Stimulated activated CD8-positive, alpha-beta memory T cell treated with anti-CD3 and anti-CD28 coated beads, Interleukin-4, amount 100 ng/mL, for 1 hour (primary cell): ENCODE measurements around the gene TGFB2.

Experiments
- DNase-seq, 2 donors: peaks; one replicate each; pipeline ENCODE4 v3.0.0-alpha.2; 2020; ENCODE audit warnings: low read depth in 2 of 2, low spot score in 1 of 2

Gene TGFB2

DNA sequence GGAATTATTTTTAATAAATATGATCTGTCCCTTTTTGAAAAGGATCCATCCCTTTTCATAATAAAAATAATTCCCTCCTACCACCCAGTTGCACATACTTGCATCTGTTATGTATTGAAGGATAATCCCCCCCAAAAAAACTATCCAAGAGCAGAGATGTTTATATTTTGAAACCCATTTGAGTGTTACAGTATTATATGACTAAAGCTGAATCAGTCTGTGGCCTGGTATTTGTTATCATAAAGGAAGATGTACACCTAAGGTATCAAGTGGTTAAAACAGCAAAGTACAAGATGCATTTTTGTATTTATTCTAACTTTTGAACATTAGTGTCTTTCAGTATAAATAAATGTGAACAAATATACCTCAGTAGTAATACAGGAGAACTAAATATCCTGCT is 12.7 kb upstream of the TGFB2 start:
- DNase-seq = no peak

DNA sequence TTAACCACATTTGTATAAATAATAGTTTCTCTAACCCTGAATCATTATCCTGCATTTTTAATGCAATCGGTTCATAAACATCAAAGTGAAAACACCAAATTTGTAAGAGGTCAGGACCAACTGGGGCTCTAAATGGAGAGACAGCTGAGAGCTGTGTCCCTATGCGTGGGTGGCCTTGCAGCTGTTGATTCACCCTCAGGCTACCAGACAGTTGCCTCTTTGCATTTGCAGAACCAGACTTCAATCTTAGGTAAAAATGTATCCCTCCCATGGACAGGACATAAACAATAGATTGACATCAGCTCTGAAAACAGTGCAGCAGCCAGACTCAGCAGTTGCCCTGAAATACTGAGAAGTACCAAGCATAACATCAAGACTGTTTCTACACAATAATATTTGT is 8.8 kb upstream of the TGFB2 start:
- no peak for DNase-seq

DNA sequence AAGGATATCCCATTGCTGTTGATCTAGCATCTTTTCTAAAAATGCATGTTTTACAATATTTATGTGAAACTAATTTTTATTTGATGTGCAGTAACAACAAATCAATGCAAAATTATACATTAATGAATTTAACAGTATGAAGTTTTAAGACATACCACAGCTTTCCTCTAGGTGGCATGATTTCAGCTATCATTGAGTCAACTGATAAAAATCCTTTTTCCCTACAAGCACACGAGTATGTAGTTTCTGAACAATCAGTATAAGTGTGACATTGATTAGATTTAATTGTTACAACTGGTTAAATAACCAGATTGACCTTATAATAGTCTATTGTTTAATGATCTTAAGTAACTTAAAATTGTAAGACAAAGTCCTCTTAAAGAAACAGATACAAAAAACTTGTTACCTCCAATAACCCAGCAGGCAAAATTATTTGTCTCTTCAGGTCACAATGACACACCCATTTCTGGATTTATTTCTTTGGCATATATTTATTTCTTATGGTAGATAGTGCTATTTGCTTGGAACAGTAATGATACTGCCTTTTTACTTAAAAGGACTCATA is 5.8 kb upstream of the TGFB2 start:
- no peak for DNase-seq

DNA sequence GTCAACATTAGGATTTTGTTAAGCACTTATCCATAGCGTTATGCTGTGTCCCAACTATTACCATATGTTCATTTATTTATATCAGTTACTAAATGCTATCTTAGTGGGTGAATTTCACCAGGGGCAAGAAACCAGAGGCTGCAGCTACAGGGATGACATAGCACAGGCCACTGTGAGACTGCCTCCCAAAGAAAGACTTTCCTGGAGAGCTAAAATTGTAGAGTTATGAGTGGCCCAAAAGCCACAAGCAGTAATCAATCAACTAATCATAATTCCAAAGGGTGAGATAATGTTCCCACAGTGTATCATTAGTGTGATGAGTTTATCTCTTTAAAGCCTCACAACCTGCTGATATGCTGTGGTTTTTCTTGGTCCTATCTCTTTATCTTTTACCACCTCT is 3.8 kb upstream of the TGFB2 start:
- no peak for DNase-seq

DNA sequence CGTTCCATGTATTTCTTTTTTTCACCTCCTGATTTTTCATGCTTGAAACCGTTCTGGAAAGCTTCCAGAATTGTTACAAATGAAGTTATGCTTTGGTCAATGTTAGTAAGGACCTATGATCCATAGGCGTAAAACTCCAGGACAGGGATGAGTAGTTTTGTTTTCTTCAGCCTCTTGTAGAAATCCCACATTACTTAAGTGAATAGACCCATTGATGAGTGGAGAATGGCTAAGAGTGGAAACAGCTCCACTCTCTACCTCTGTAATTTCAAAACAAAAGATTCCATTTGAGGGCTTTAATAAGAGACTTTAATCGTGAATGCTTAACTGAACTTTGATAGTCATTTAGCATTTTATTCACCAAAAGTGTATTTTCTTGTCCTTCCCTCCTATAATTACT is 3.0 kb upstream of the TGFB2 start:
- DNase-seq = no peak

DNA sequence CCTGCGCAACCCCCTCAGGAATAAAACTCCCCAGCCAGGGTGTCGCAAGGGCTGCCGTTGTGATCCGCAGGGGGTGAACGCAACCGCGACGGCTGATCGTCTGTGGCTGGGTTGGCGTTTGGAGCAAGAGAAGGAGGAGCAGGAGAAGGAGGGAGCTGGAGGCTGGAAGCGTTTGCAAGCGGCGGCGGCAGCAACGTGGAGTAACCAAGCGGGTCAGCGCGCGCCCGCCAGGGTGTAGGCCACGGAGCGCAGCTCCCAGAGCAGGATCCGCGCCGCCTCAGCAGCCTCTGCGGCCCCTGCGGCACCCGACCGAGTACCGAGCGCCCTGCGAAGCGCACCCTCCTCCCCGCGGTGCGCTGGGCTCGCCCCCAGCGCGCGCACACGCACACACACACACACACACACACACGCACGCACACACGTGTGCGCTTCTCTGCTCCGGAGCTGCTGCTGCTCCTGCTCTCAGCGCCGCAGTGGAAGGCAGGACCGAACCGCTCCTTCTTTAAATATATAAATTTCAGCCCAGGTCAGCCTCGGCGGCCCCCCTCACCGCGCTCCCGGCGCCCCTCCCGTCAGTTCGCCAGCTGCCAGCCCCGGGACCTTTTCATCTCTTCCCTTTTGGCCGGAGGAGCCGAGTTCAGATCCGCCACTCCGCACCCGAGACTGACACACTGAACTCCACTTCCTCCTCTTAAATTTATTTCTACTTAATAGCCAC is 696 bp downstream of the TGFB2 start:
- no peak for DNase-seq

DNA sequence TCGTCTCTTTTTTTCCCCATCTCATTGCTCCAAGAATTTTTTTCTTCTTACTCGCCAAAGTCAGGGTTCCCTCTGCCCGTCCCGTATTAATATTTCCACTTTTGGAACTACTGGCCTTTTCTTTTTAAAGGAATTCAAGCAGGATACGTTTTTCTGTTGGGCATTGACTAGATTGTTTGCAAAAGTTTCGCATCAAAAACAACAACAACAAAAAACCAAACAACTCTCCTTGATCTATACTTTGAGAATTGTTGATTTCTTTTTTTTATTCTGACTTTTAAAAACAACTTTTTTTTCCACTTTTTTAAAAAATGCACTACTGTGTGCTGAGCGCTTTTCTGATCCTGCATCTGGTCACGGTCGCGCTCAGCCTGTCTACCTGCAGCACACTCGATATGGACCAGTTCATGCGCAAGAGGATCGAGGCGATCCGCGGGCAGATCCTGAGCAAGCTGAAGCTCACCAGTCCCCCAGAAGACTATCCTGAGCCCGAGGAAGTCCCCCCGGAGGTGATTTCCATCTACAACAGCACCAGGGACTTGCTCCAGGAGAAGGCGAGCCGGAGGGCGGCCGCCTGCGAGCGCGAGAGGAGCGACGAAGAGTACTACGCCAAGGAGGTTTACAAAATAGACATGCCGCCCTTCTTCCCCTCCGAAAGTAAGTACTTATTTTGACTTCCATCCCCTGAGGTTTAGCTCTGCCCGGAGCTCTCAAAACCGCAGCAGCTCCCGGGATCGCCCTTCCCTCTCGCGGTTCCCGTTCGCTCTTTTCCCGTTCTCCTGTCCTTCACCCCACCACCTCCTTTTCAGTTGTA is 1.5 kb downstream of the TGFB2 start:
- DNase-seq = no peak

DNA sequence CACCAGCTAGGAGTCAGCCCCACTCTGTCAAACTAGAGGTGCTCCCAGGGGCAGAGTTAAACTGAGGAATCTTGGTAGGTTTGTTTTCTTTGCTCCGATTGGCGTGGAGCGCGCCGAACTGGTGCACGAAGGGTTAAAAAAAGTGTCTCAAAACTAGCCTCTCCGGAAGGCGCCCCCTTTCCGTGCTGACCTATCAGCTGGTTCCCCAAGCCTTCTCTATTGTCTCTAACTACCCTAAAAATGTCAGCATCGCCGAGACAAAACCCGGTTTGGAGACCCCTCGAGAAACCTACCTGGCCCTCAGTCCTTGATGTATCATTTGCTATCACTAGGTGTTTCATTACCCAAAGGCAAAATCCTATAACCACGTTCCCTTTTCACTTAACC is 2.2 kb downstream of the TGFB2 start:
- no peak for DNase-seq

DNA sequence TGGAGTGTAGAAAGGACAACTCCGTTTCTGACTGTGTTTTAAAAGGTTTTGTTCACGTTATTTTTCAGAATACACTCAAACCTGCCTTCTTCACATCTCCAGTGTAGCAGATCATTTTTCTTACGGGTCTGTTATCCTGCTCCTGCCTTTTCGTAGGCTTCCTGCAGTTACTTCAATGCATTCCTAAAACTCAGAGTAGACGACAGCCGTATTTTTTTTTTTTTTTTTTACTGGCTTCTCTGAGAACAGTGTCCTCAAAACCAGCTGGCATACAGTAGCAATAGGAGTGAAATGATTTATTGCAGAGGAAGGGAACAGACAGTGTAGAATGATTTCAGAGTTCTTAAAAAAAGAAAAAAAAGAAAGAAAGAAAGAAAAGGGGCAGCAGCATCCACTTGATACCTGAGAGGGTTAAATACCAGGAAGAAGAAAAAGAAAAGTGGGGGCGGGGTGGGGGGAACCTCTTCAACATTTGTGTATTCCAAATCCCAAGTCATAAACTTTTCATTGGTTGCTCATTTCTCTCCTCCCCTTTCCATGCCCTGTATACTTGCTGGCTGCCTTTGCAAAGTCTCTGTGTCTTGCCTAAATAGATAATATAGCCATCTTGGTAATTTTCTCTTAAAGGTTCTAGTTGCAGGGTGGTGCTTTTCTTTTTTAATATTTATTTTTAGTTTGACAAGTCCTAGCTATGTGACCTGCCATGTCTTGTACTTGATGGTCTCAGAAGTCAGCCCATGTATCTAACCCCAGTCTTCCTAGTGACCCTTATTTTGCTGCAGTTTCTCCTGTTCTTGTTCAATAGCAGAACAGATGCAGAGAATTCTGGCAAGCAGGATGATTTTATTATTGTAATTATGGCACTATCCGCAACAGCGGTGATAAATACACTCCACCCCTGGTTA is 2.8 kb downstream of the TGFB2 start:
- no peak for DNase-seq

DNA sequence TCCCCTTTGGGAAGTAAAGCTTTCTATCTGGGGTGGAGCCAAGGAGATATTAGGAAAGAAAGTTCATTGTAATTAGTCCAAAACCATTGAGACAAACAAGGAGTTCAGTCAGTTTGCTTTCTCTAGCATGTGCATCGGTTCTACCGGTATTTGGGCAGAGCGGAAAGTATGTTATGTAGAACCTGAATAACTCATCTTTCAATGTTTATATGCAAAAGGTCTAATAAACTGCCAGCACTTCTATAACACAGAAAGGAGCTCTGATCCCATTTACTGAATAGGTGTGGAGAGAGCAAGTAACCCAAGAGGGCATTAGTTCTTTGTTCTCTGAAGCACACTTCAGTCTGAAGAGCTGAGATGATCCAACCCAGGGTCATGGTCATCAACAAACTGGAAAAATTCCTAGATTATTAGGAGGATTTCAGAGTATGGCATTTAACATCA is 3.5 kb downstream of the TGFB2 start:
- DNase-seq = no peak

DNA sequence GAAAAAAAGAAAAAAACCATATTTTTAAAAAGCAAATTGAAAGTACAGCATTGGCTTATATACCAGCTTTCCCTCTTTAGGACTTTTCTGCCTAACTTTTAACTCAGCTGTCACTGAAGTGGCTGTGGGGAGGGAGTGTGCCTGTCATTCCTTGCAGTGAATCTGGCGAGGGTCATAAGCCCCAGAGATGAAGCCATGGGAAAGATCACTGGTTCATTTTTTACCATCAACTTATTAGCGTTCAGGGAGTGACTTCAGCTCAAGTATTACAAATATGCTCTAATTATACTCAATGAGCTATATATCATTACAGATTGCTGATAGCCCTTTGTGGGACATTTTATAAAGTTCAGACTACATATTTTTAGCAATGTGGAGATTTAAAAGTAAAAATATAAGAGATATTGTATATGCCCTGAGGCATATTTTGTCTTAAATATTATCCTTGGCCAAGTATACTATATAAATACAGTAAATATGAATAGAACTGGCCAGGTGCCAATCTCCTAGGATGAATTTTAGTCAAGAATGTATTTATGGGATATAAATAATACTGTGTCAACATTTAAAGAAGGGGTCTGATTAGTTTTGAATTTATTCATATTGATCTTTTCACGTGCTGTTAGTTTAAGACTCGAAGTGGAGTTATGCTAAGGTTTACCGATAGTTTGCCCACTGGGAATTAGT is 4.4 kb downstream of the TGFB2 start:
- DNase-seq = no peak

DNA sequence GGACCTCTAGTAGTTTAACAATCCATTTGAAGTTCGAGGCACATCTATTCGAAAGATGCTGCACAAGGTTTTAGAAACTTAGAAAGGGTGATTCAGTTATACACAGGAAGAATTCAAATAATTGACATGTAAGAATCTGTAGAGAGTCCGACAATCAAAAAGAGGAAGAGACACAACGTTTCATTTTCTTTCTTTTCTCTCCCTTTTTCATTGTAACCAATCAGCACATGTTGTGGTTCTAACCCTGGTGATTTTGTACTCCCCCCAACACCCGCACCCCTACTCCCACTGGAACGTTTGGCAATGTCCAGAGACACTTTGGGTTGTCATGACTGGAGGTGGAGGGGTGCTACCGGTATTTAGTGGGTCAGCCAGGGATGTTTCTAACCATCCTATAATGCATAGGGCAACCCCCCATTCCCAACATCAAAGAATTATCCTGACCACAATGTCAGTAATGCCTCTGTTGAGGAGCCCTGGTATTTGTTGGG is 4.9 kb downstream of the TGFB2 start:
- no peak for DNase-seq

DNA sequence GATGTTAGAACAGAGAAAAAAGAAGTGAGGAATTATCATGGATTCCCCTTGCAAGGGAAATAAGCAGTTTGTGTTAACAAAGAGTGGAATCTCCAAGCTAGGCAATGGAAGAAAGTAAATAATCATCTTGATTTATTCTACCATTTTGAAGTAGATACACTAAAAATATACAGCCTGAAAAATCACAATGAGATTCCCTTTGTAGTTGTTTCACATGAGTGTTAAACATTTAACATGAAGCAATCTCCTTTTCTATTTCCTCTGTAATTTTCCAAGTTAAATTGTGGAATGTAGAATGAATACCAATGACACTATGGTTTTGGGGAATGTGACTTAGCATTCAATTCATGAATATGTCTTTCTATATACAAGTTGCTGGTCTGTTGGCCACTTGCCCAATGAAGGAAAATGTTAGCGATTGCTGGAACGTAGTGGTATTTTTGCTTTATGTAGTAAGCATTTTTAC is 5.7 kb downstream of the TGFB2 start:
- no peak for DNase-seq

DNA sequence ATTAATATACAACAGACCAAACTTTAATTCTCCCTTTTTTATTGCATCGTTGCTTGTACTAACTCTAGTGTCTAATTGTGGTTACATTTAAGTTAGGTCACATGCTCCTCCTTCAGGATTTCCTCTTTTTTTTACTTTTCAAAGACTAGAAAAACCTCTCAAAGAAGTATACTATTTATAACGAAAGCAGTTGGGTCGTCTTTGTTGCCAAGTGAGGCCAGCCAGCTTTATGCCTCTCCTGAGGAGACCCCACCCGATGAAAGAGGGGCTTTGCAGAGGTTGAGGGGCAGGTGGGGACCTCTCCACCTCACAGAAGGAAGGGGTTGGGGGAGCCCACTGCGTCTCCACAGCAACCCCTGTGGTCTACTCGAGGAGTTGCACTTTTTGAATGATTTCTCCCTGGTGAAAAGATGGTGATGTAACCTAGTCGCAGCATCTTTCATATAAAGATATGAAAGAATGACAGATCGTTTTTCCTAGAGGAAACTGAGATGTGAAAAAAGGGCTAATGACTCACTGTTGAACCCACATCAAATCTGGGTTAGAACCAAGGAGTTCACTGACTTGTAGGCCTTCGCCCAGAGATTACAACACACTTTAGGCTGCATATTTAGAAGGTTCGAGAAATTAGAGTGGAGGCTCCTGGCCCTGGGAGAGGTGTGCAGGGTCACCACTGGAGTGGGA is 6.4 kb downstream of the TGFB2 start:
- no peak for DNase-seq

DNA sequence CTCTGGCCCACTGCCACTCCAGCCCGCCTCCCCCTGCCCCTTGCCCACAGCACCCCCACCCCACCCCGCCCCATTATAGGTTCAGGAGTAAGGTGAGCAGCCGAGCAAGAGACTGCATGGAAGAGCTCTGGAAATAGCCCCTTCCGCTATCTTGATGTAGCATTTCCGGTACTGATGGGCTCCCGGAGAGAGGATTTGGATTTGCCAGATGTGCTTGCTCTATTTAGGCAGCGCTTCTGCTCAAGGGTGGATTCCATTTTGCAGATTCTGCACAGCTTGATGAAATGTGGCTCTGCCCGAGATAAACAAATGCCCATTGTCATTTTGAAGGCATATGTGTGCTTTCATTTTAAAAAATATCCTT is 6.9 kb downstream of the TGFB2 start:
- DNase-seq = no peak

DNA sequence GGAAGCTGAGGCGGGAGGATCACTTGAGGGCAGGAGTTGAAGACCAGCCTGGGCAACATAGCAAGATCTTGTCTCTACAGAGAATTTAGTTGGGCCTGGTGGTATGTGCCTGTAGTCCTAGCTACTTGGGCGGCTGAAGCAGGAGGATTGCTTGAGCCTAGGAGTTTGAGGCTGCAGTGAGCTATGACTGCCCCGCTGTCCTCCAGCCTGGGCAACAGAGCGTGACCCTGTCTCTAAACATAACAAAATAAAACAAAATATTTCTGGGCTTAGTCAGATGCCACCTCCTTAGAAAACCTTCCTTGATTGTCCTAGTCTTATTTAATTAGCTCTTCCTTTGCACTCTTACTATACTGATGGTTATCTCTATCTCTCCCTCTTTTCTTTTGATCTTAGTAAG is 8.5 kb downstream of the TGFB2 start:
- DNase-seq = no peak

DNA sequence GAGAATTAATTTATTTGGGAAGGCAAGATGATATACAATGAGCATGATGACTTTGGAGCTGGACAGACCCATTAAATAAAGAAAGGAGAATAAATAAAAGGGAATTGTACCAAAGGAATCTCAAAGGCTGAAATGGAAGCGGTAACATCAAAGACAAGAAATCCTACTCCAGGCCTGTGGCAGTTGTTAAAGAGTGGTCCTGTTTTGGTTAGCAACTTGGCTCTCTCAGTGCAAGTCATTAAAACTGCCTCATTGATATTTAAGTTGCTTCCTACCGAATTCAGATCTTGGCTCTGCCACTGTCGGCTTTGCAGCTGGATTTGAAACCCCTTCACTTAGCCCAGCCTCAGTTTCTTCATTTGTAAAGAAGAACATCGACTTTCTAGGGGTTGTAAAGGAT is 10.1 kb downstream of the TGFB2 start:
- no peak for DNase-seq

DNA sequence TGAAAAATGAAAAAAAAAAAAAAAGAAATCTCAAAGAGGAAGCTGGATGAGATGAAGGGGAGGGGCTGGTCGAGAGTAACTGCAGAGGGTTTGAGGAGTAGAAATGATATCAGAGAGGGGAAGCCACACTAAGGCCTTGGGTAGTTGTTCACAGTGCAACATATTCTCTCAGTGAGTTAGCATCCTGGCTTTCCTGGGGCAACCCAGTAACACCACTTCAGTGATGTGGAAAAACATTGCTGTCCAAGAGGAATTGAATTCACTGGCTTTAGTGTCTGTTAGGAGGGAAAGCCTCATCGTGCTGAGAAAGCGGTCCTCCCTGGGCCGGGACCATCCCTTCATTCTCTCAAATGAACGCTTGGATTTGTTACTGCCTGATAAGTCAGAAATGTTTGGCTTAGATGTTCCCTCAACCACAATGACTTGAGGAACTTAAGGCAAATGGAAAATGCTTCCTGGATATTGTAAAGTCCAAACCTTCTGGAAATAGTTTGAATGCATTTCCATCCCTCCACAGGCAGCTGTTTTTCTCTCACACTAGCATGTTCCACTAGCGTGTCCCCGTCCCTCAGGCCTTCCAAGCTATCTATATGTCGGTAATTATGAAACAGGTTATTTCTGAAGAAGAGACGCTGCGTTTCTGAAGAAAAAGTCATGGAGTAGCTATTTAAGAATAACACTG is 12.2 kb downstream of the TGFB2 start:
- DNase-seq = no peak

DNA sequence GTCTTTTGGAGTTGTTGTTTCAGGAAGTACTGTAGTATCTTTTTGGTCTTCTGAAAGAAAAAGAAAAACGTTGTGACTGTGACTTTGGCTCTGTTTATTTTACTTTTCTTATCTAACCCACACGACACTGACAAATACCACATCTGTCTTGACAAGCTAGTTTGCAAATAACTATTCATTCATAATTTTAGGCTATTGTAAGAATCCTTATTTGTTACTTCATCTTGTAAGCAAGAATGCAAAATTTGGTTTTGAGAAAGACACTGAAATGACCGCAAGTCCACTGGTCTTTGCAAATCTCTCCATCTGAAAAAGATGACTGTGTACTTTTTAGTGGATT is 12.7 kb downstream of the TGFB2 start:
- DNase-seq = no peak
